SH-SY5Y (cell line): Measurements from ENCODE around the gene SLC22A16.

ENCODE experiments used
- GATA2 ChIP-seq: IDR thresholded peaks from 2 replicates; pipeline ENCODE4 v1.6.1; 2011; ENCODE audit warnings: mild to moderate bottlenecking, low read depth, low read length
- GATA3 ChIP-seq: IDR thresholded peaks from 2 replicates; pipeline ENCODE4 v1.6.1; 2011; ENCODE audit warnings: low read depth, mild to moderate bottlenecking, low read length, moderate library complexity

DNA sequence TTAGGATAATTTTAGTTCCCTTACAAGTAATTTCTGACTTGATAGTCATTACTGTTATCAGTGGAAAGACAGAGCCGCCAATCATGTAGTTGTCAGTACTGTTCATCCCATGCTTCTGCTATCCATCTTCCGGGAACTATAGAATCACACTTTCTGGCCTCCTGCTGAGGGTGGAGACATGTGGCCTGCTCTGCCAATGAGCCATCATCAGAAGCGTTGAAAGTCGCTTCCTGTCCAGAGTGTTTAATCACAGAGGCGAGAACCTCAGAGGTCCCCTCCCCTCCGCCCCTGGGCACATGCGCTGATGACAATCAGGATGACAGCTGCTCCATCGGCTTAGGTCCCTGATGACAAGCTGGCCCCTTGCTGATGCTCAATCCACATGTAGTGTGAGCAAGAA is 64.1 kb downstream of the SLC22A16 start:
- TF ChIP-seq GATA3 = no peak
- TF ChIP-seq GATA2 = no peak
